GM23338 (cell line): Measurements from ENCODE around the gene AGAP2.

Source experiments
- EZH2 ChIP-seq: fragments of 200-600 bp; sonication (generic); IDR thresholded peaks from one replicate; pipeline ENCODE4 v1.8.0; 2017; ENCODE audit warnings: antibody characterized with exemption, mild to moderate bottlenecking, low read depth; ENCODE audit not compliant: unreplicated experiment
- EZH2phosphoT487 ChIP-seq: fragments of 200-600 bp; sonication (generic); IDR thresholded peaks from one replicate; pipeline ENCODE4 v1.8.1; 2018; ENCODE audit warnings: antibody characterized with exemption; ENCODE audit not compliant: unreplicated experiment
- POLR2AphosphoS5 ChIP-seq: IDR thresholded peaks from 2 replicates; pipeline ENCODE4 v1.6.1; 2016; ENCODE audit warnings: antibody characterized with exemption, low read depth
- TF ChIP-seq, protein P1 (sequence below), 2 experiments: fragments of 200-600 bp in 1 of 2; sonication (generic) in 1 of 2; conservative IDR thresholded peaks; 2 replicates each; pipeline versions ENCODE4 v1.5.1 to v1.6.1; 2016 to 2017; ENCODE audit warnings: antibody characterized with exemption in 2 of 2, low read depth in 2 of 2, mild to moderate bottlenecking in 2 of 2, moderate library complexity in 1 of 2

DNA sequence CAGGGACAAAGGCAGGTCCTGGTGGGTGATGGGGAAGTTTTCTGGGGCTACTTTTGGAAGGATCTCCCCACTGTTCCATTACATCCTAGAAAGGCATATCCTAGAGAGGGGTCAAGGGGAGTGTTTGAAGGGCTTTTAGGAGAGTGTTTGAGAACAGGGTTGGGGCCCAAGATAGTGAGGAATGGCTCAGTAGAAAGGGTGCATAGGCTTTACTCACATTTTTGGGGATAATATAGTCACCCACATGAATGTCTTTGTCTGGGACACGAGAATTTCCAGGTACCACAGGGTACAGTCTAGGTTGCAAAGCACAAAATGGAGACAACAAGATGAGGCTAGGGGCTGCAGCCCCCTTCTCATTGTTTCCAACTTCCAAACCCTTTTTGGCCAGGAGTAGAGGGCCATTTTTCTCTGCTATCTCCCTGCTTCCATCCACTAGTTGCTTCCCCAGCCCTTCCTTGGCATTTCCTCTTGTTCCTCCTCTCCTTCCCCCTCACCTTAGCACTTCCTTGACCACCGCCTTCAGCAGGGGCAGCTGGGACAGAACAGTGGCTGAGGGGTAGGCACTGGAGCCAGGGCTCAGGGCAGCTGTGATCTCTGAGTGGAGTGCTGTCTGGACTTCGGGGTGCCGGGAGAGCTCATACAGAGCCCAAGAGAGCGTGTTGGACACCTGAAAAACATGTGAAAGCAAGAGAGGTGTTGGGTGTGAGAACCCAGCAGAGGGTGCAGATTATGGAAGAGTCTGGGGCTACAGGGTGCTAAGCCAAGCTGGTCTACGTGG, 25.5 kb upstream of the AGAP2 start:
- TF ChIP-seq POLR2AphosphoS5 (no peak), EZH2phosphoT487 (no peak), EZH2 (peak; percentile 19)
- TF ChIP-seq, protein P1, sequence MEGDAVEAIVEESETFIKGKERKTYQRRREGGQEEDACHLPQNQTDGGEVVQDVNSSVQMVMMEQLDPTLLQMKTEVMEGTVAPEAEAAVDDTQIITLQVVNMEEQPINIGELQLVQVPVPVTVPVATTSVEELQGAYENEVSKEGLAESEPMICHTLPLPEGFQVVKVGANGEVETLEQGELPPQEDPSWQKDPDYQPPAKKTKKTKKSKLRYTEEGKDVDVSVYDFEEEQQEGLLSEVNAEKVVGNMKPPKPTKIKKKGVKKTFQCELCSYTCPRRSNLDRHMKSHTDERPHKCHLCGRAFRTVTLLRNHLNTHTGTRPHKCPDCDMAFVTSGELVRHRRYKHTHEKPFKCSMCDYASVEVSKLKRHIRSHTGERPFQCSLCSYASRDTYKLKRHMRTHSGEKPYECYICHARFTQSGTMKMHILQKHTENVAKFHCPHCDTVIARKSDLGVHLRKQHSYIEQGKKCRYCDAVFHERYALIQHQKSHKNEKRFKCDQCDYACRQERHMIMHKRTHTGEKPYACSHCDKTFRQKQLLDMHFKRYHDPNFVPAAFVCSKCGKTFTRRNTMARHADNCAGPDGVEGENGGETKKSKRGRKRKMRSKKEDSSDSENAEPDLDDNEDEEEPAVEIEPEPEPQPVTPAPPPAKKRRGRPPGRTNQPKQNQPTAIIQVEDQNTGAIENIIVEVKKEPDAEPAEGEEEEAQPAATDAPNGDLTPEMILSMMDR (conservative IDR thresholded peaks at IDR 0.05; ENCODE audit: low read depth in 2 of 2): no peak
